Posterior cingulate gyrus (tissue), 11 donors: Measurements from ENCODE around the gene PACS2.

Source experiments
- DNase-seq, 10 donors: peaks; one replicate each; pipeline versions ENCODE4 v3.0.0 to v3.0.0-alpha.2; 2020 to 2021; ENCODE audit warnings: mixed read lengths in 3 of 10
- intact Hi-C: fragments of 100-400 bp; cut with DNase I; formaldehyde crosslinking; loops from one replicate; pipeline ENCODE4 v1.15.1; 2023

PACS2 gene

GRCh38 chr14:105392131-105393090 lies 77.9 kb downstream of the PACS2 start:
- peak in 4 of 10 donors; percentile 7 to 78 (median 60) for DNase-seq
- intact Hi-C loops: no loop called here

- intact Hi-C loops: no loop called here
- peak in 2 of 10 donors; percentile 77 to 81 for DNase-seq
These were observed 78.6 kb downstream of the PACS2 start for GRCh38 chr14:105393151-105393550.

GRCh38 chr14:105394714-105395537 lies 80.4 kb downstream of the PACS2 start:
- intact Hi-C loops: no loop called here
- peak in 3 of 10 donors; percentile 6 to 80 (median 66) for DNase-seq

- intact Hi-C loops: no loop called here
- DNase-seq: peak in 2 of 10 donors; percentile 7 to 33
These were observed 80.9 kb downstream of the PACS2 start for GRCh38 chr14:105395538-105395854.

GRCh38 chr14:105397350-105397931 lies 82.9 kb downstream of the PACS2 start:
- intact Hi-C loops: no loop called here
- DNase-seq: peak in 3 of 10 donors; percentile 12 to 82 (median 78)

- intact Hi-C loops: no loop called here
- DNase-seq: peak; percentile 78 to 97 (median 86)
These were observed 83.6 kb downstream of the PACS2 start, which contains the start of gene TEX22 for GRCh38 chr14:105398044-105398725. TEX22 (plus strand) TSS chr14:105398538; CDS start chr14:105399341, 803 bp downstream.

- no peak for DNase-seq
- intact Hi-C loops: no loop called here
These were observed 84.3 kb downstream of the PACS2 start for GRCh38 chr14:105398726-105399465.

- DNase-seq: peak in 1 of 10 donors; percentile 8
- intact Hi-C loops: no loop called here
These were observed 84.9 kb downstream of the PACS2 start for GRCh38 chr14:105399466-105399775.

- intact Hi-C loops: no loop called here
- no peak for DNase-seq
These were observed 85.5 kb downstream of the PACS2 start for GRCh38 chr14:105400016-105400415.

GRCh38 chr14:105401699-105402098 lies 87.2 kb downstream of the PACS2 start:
- intact Hi-C loops: no loop called here

GRCh38 chr14:105408592-105408991 lies 94.0 kb downstream of the PACS2 start:
- DNase-seq: peak in 1 of 10 donors; percentile 65
- intact Hi-C loops: no loop called here

More at GRCh38 chr14:105401699-105402098, 87.2 kb downstream of the PACS2 start:
- DNase-seq: no peak

GRCh38 chr14:105409364-105409763 lies 94.8 kb downstream of the PACS2 start:
- intact Hi-C loops: no loop called here
- DNase-seq: no peak

- intact Hi-C loops: no loop called here
- DNase-seq: no peak
These were observed 96.1 kb downstream of the PACS2 start for GRCh38 chr14:105410642-105411016.

GRCh38 chr14:105411017-105411941 lies 96.7 kb downstream of the PACS2 start:
- intact Hi-C loops: no loop called here
- DNase-seq: peak in 3 of 10 donors; percentile 53 to 82 (median 61)

- intact Hi-C loops: no loop called here
- DNase-seq: peak in 2 of 10 donors; percentile 44 to 75
These were observed 97.6 kb downstream of the PACS2 start for GRCh38 chr14:105411985-105412770.

- intact Hi-C loops: no loop called here
- DNase-seq: peak in 2 of 10 donors; percentile 33 to 73
These were observed 98.4 kb downstream of the PACS2 start for GRCh38 chr14:105412771-105413543.

- DNase-seq: peak in 5 of 10 donors; percentile 22 to 87 (median 55)
- intact Hi-C loops: no loop called here
These were observed 99.0 kb downstream of the PACS2 start for GRCh38 chr14:105413544-105413886.
